ENCODE data around the gene NFKB1.
"Not testable (repeated sequence)": the region's sequence is repeated elsewhere in the genome, so short reads cannot be mapped to it uniquely, and the experiment has no call there.

Gene NFKB1

DNA sequence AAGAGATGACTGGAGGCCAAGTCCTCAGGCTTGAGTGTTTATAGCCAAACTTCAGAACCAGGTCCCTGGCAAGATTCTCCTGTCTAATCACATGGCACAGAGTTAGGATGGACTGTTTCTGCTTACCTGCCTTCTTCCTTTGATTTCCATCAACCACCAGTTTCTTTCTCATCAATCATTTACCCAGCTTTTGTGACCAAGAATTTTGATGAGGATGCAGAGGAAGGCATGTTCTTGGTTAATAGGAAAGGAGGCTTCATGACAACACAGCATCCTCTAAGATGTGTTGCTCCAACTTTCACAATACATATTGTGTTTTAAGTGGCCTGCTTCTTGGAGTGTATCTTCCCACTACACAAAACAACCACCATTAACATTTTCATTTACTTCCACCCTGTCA, 65.3 kb downstream of the NFKB1 start:
- DNase-seq (no peak), ATAC-seq (no peak)

GRCh38 chr4:102567427-102567826, 66.3 kb downstream of the NFKB1 start:
- ATAC-seq = no peak
- DNase-seq = no peak

DNA sequence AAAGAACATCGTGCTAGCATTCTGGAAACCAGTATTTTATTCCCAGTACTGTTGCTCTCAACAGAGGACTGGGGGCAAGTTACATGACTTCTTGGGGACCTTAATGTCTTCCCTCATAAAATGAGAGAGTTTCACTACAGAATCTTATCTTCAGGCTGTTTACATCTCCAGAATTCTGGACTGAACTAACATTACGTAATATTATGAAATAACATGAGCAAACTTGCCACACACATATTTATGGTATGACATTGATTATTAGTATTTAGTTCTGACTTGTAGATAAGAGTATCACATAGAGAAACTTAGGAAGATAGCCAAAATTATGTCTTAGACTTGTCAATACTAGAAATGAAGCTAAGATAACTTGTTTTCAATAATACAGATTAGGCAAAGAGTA, 68.0 kb downstream of the NFKB1 start:
- DNase-seq (no peak), ATAC-seq (no peak)

- not testable (repeated sequence) for ATAC-seq, DNase-seq
Measured at GRCh38 chr4:102570211-102570610, 69.1 kb downstream of the NFKB1 start.

GRCh38 chr4:102572452-102572851, 71.3 kb downstream of the NFKB1 start:
- no peak for ATAC-seq
- no peak for DNase-seq

GRCh38 chr4:102574317-102574716, 73.2 kb downstream of the NFKB1 start:
- DNase-seq = no peak

DNA sequence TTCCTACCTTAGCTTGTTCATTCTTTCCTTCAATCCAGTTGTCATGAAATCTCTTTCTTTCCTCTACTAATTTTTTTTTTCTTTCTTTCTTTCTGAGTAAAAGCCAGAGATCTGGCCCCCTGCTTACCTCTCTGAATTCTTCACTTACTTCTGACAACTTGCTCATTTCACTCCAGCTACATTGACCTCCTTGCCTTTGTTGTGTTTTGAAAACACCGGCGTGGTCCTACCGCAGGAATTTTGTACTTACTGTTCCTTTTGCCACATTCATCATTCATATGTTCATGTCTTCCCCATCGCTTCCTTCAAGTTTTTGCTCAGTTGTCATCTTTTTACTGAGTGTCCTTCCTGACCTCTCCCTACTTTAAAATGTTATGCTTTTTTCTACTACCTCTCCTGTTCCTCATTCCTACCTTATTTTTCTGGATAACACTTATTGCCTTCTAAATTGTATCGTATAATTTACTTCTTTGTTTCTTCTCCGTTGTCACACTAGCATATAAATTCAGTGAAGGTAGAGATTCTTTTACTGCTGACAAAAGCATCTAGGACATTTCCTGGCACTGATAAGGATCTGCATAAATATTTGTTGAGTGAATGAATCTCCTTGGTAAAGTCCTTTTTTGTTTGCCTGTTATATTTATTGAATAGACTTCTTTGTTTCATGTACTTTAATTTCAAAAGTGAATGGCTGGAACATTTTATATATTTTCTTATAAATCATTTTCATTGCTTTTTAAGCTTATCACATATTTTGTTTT, 74.4 kb downstream of the NFKB1 start:
- ATAC-seq = no peak
- no peak for DNase-seq

More at GRCh38 chr4:102574317-102574716, 73.2 kb downstream of the NFKB1 start:
- peak; percentile 52 for ATAC-seq

GRCh38 chr4:102578270-102578669, 77.1 kb downstream of the NFKB1 start:
- no peak for DNase-seq
- no peak for ATAC-seq

- ATAC-seq (no peak), DNase-seq (no peak)
Measured at GRCh38 chr4:102578819-102579218, 77.7 kb downstream of the NFKB1 start.

DNA sequence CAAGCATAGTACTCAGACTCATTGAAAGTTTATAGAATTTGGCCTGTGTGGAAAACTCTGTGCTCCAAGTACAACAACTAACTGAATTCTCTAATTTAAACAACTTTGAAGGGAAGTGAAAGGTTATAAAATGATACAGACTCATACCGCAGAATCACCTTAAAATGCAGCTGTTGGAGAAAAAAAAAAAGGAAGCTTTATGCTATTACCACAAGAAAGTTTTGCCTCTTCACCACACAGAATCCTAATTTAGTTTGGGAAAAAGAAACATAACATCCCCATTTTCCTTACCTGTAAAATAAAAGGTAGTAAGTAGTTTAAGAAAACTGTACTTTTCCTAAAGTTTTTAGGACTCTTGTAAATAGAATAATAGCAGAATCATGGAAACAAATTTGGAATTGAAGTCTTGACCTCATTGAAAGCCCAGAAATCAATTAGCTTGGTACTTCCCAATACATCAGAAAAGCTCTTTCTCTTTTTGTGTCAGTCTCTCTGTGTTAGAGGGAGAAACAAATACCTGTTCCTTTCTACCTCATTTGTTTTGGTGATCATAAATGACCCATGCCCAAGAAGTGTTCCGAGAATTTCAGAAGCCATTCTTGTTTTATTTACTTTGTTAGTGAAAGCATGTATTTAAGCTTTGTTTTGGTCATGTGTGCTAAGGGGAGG, 78.8 kb downstream of the NFKB1 start:
- ATAC-seq (peak; percentile 15), DNase-seq (no peak)

DNA sequence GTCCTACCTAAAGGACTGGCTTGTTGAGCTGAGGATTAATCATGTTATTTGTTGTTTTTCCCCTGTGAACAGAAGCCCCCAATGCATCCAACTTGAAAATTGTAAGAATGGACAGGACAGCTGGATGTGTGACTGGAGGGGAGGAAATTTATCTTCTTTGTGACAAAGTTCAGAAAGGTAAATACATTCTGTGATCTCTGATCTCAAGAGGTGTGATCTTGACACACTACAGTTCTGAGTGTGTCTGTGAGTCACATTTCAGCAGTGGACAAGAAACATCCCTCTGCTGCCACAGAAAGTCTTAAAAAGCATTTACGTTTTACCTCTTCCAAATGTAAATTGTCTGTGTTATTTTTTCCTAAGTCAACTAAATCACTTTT, 79.3 kb downstream of the NFKB1 start:
- peak; percentile 82 for ATAC-seq
- DNase-seq = no peak

- DNase-seq (no peak), ATAC-seq (no peak)
Measured at GRCh38 chr4:102584091-102584490, 82.9 kb downstream of the NFKB1 start.

DNA sequence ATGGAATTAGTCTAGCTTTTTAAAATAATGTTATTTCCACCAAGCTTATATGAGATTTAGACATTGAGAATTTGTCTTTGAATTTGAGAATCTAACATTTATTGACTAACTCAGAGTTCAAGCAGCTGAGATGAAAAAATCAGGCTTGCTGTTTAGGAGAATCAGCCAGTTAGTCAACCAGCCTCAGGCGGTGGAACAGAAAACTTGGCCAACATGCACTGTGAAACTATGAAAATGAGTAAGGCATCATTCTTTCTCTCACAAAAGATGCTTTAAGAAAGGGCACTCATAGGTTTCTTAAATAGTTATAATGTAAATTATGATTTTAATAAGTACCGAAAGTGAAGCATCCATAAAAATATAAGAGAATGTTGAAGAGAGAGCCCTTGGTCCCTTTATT, 84.2 kb downstream of the NFKB1 start:
- no peak for DNase-seq
- peak; percentile 31 for ATAC-seq

- DNase-seq (no peak), ATAC-seq (peak; percentile 65)
Measured at GRCh38 chr4:102586002-102586643, 85.0 kb downstream of the NFKB1 start.

DNA sequence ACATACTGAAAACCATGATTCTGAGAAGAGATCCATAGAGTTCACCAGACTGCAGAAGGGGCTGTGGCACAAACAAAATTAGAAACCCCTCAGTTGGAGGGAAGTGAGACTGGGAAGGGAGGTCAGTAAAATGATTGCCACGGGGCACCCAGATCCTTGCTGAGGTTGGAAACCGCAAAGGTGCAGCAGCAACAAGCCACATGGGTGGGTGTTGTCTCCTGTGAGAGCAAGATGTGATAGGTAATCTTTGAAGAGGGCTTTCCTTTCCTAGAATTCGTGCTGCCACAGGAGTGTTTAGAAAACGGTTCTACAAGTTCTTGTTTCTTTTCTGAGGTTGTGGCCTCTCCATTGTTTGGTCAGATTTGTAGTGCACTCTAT, 85.5 kb downstream of the NFKB1 start:
- peak; percentile 58 for ATAC-seq
- peak; percentile 38 for DNase-seq

DNA sequence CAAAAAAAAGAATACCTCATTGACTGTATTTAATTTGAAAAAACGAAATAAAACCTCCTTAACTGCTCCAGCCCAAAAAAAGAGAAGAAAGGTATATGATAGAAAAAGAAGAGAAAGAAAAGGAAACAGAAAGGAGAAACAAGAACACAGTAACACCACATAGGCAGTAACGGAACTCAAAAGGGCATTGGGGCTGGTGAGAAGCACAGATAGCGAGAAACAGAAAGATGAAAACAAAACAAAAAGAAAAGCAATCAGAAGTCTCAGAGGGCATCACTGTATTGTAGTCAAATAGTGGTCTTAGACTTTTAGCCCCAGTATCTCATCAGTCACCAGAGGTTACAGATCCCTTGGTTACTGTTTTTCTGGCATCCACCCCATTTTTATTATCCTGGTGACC, 88.6 kb downstream of the NFKB1 start:
- DNase-seq (no peak), ATAC-seq (no peak)

DNA sequence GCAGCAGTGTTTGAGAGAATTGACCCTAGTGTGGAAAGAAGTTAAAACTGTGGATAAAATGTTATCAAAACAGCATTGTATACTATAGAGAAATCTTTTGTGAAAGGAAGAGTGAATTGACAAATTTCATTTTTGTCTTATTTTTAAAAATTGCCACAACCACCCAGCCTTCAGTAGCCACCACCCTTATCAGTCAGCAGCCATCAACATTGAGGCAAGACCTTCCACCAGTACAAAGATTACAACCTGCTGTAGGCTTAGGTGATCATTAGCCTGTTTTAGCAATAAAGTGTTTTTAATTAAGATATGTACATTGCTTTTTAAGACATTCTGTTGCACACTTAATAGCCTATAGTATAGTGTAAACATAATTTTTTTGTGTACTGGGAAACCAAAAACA, 91.1 kb downstream of the NFKB1 start:
- DNase-seq (no peak), ATAC-seq (no peak)

GRCh38 chr4:102593147-102593546, 92.0 kb downstream of the NFKB1 start:
- DNase-seq (no peak), ATAC-seq (no peak)

DNA sequence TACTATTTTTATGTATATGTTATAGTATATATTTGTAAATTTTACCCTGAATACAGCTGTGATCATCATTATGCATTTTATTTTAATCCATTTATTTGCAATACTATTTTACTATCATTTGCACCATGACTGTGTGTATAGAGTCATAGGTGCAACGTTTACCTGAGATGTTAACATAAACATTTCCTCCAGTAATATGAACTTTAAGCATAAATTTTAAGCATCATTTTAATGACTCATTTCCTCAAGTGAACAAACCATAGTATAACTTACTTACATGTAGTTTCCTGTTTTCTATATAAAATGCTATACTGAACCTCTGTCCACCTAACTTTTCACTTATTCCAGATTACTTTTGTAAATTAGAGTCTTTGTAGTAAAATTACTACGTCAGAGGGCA, 92.8 kb downstream of the NFKB1 start:
- no peak for DNase-seq
- ATAC-seq = no peak

- ATAC-seq (no peak), DNase-seq (no peak)
Measured at GRCh38 chr4:102596532-102596931, 95.4 kb downstream of the NFKB1 start.

- DNase-seq = no peak
- ATAC-seq = peak; percentile 79
Measured at GRCh38 chr4:102598086-102598761, 97.1 kb downstream of the NFKB1 start.

GRCh38 chr4:102598762-102599374, 97.7 kb downstream of the NFKB1 start:
- DNase-seq = peak; percentile 24

More at GRCh38 chr4:102598762-102599374, 97.7 kb downstream of the NFKB1 start:
- ATAC-seq = peak; percentile 74

Data from stimulated activated naive CD8-positive, alpha-beta T cell treated with anti-CD3 and anti-CD28 coated beads, Interleukin-15, Interleukin-2, amounts not matched to agents 100 U/mL and 50 U/mL, for 24 hours (primary cell).